Fibroblast of lung (primary cell): ENCODE data around the gene FNIP1. TPM values are rescaled to one million over a fixed set of nuclear protein-coding genes. Genes with fewer than 3 reads are reported as not detected.

ENCODE experiments used
- DNase-seq, 2 donors: peaks; one replicate each; pipeline versions ENCODE4 v3.0.0 to v3.0.0-alpha.2; 2010; ENCODE audit warnings: low read depth in 2 of 2
- H2AFZ ChIP-seq: 2 replicates; pipeline ENCODE4 v1.5.1; 2012; ENCODE audit warnings: low read length, control low read depth, inconsistent platforms
- H3K27ac ChIP-seq: 2 replicates; pipeline ENCODE4 v1.5.1; 2011; ENCODE audit warnings: low read length, control low read depth; ENCODE audit not compliant: insufficient read depth
- H3K27me3 ChIP-seq: 2 replicates; pipeline ENCODE4 v1.5.1; 2011; ENCODE audit warnings: mild to moderate bottlenecking, low read length; ENCODE audit not compliant: control insufficient read depth, insufficient read depth
- H3K36me3 ChIP-seq: 2 replicates; pipeline ENCODE4 v1.5.1; 2011; ENCODE audit warnings: low read length; ENCODE audit not compliant: control insufficient read depth, insufficient read depth
- H3K4me1 ChIP-seq: 2 replicates; pipeline ENCODE4 v1.5.1; 2011; ENCODE audit warnings: low read length; ENCODE audit not compliant: control insufficient read depth, insufficient read depth; ENCODE audit errors: extremely low read depth
- H3K4me2 ChIP-seq: 2 replicates; pipeline ENCODE4 v1.5.1; 2011; ENCODE audit warnings: low read length, control low read depth; ENCODE audit not compliant: insufficient read depth; ENCODE audit errors: extremely low read depth
- H3K4me3 ChIP-seq, 4 experiments: fragments of 200-600 bp in 1 of 4; sonication (generic) in 1 of 4; replicated peaks in 1 of 4; 2 replicates each; pipeline ENCODE4 v1.5.1; 2011 to 2016; ENCODE audit warnings: low read length in 4 of 4, low read depth in 3 of 4, mild to moderate bottlenecking in 3 of 4, control low read depth in 2 of 4, inconsistent platforms in 1 of 4, mixed read lengths in 1 of 4; ENCODE audit not compliant: insufficient read depth in 1 of 4; ENCODE audit errors: control extremely low read depth in 1 of 4
- H3K79me2 ChIP-seq: 2 replicates; pipeline ENCODE4 v1.5.1; 2012; ENCODE audit warnings: mild to moderate bottlenecking, low read length, inconsistent platforms; ENCODE audit not compliant: control insufficient read depth, insufficient read depth
- H3K9ac ChIP-seq: 2 replicates; pipeline ENCODE4 v1.5.1; 2011; ENCODE audit warnings: mild to moderate bottlenecking, low read length, control low read depth; ENCODE audit not compliant: insufficient read depth
- H3K9me3 ChIP-seq: 2 replicates; pipeline ENCODE4 v1.5.1; 2012; ENCODE audit warnings: low read depth, low read length; ENCODE audit not compliant: control insufficient read depth, insufficient read depth
- H4K20me1 ChIP-seq: 2 replicates; pipeline ENCODE4 v1.5.1; 2011; ENCODE audit warnings: low read length; ENCODE audit not compliant: control insufficient read depth, insufficient read depth; ENCODE audit errors: extremely low read depth
- EZH2 ChIP-seq: IDR thresholded peaks from 2 replicates; pipeline ENCODE4 v1.5.1; 2012; ENCODE audit warnings: low read length, control low read depth, mild to moderate bottlenecking; ENCODE audit errors: missing control alignments
- polyA plus RNA-seq, 2 donors: library from polyadenylated mRNA; depleted of rRNA in 1 of 2; stranded (reverse) in 1 of 2; unstranded in 1 of 2; fragments of >200 nt; gene quantifications; 2 replicates each; pipeline ENCODE4 v1.2.1, GENCODE V29; 2011 to 2012; ENCODE audit warnings: missing spikeins in 1 of 2
- total RNA-seq: library from RNA; depleted of rRNA; stranded (reverse); fragments of >200 nt; gene quantifications from 2 replicates; pipeline ENCODE4 v1.2.1, GENCODE V29; 2014
- TF ChIP-seq, protein P1 (sequence below), 2 donors: IDR thresholded peaks in 1 of 2; conservative IDR thresholded peaks in 1 of 2; 1 replicate in 1 of 2; 2 replicates in 1 of 2; pipeline ENCODE4 v1.5.1; 2011 to 2012; ENCODE audit warnings: low read length in 2 of 2, control low read depth in 1 of 2, inconsistent platforms in 1 of 2, low read depth in 1 of 2, mild to moderate bottlenecking in 1 of 2

FNIP1 gene
- total and polyA plus RNA-seq, 2 donors (not counting 1 experiment from before 2014, with no cell fraction given): 36.4 to 97.8 TPM

GRCh38 chr5:131776450-131776849 lies 20.4 kb downstream of the FNIP1 start:
- Histone ChIP-seq H3K4me2 (peak overlapping the region; percentile 44), H3K9ac (no peak overlapping the region), H3K36me3 (no peaks in the 10 kb centered on the region), H3K4me3 (peak overlapping the region in 1 of 4 experiments; percentile 2), H3K9me3 (no peaks in the 10 kb centered on the region), H3K79me2 (peaks cover 86% of the 10 kb centered on the region), H3K4me1 (peaks cover 2% of the 10 kb centered on the region), H3K27ac (no peak overlapping the region), H4K20me1 (peaks cover 24% of the 10 kb centered on the region), H3K27me3 (no peaks in the 10 kb centered on the region), H2AFZ (no peak overlapping the region)
- no peak for TF ChIP-seq EZH2
- TF ChIP-seq, protein P1, sequence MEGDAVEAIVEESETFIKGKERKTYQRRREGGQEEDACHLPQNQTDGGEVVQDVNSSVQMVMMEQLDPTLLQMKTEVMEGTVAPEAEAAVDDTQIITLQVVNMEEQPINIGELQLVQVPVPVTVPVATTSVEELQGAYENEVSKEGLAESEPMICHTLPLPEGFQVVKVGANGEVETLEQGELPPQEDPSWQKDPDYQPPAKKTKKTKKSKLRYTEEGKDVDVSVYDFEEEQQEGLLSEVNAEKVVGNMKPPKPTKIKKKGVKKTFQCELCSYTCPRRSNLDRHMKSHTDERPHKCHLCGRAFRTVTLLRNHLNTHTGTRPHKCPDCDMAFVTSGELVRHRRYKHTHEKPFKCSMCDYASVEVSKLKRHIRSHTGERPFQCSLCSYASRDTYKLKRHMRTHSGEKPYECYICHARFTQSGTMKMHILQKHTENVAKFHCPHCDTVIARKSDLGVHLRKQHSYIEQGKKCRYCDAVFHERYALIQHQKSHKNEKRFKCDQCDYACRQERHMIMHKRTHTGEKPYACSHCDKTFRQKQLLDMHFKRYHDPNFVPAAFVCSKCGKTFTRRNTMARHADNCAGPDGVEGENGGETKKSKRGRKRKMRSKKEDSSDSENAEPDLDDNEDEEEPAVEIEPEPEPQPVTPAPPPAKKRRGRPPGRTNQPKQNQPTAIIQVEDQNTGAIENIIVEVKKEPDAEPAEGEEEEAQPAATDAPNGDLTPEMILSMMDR (conservative IDR thresholded peaks at IDR 0.05 in 1 of 2, IDR thresholded peaks at IDR 0.05 in 1 of 2; ENCODE audit: low read depth in 1 of 2, low read length in 2 of 2): no peak
- peak in 1 of 2 donors; percentile 64 for DNase-seq

GRCh38 chr5:131774652-131775367 lies 22.0 kb downstream of the FNIP1 start:
- Histone ChIP-seq H3K27ac (no peak overlapping the region), H2AFZ (no peak overlapping the region), H3K4me2 (no peak overlapping the region), H3K9me3 (no peaks in the 10 kb centered on the region), H4K20me1 (peaks cover 27% of the 10 kb centered on the region), H3K9ac (no peak overlapping the region), H3K27me3 (no peaks in the 10 kb centered on the region), H3K79me2 (peaks cover 87% of the 10 kb centered on the region), H3K36me3 (no peaks in the 10 kb centered on the region), H3K4me3 (no peak overlapping the region), H3K4me1 (peaks cover 2% of the 10 kb centered on the region)
- TF ChIP-seq EZH2: no peak
- TF ChIP-seq, protein P1 (conservative IDR thresholded peaks at IDR 0.05 in 1 of 2, IDR thresholded peaks at IDR 0.05 in 1 of 2; ENCODE audit: low read depth in 1 of 2, low read length in 2 of 2): no peak
- DNase-seq: no peak

DNA sequence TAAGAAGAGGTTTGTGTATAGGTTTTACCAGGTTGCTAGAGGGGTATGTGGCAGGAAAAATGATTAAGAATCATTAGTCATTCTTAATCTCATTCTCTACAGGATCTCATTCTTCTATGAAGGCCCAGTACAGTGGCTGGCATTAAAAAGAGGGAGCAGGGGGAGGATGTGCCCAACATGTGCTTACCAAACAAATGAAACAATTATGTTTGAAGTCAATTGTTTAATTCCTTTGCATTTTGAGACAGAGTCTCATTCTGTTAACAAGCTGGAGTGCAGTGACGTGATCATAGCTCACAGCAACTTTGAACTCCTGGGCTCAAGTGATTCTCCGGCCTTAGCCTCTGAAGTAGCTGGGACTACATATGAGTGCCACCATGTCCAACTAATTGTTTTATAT lies 23.0 kb downstream of the FNIP1 start:
- no peak overlapping the region for H3K27ac ChIP-seq
- no peak overlapping the region for H3K4me3 ChIP-seq
- no peaks in the 10 kb centered on the region for H3K27me3 ChIP-seq
- H4K20me1 ChIP-seq: peaks cover 30% of the 10 kb centered on the region
- peaks cover 90% of the 10 kb centered on the region for H3K79me2 ChIP-seq
- TF ChIP-seq EZH2: no peak
- TF ChIP-seq, protein P1 (conservative IDR thresholded peaks at IDR 0.05 in 1 of 2, IDR thresholded peaks at IDR 0.05 in 1 of 2; ENCODE audit: low read depth in 1 of 2, low read length in 2 of 2): no peak
- H3K9me3 ChIP-seq: no peaks in the 10 kb centered on the region
- H3K4me2 ChIP-seq: no peak overlapping the region
- peaks cover 2% of the 10 kb centered on the region for H3K4me1 ChIP-seq
- no peak for DNase-seq
- H3K9ac ChIP-seq: no peak overlapping the region
- no peaks in the 10 kb centered on the region for H3K36me3 ChIP-seq
- H2AFZ ChIP-seq: no peak overlapping the region
